HG03354 (cell line): ENCODE data around the gene NCS1.

Experiments used
- ATAC-seq: cut with Tn5 transposase; IDR thresholded peaks from one replicate; pipeline ENCODE4 v1.9.1; 2021; ENCODE audit warnings: mild to moderate bottlenecking; ENCODE audit not compliant: unreplicated experiment, poor library complexity, severe bottlenecking

Gene NCS1

DNA sequence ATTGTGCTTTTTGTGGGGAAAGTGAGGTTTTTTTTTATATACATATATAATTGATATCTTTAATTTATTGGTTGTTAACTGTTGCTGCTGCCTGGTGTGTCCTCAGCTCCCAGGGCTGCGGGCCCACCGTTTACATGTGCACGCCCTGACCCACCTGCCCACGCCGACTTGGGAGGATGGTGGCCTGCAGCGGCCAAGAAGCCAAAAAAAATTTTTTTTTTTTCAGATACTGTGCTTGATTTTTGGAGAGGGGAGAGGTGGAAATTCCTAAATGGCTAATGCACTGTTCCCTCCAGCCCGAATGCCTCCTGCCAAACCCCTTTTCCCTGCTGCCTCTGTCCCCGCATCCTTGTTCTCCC is 61.4 kb downstream of the NCS1 start:
- no peak for ATAC-seq

DNA sequence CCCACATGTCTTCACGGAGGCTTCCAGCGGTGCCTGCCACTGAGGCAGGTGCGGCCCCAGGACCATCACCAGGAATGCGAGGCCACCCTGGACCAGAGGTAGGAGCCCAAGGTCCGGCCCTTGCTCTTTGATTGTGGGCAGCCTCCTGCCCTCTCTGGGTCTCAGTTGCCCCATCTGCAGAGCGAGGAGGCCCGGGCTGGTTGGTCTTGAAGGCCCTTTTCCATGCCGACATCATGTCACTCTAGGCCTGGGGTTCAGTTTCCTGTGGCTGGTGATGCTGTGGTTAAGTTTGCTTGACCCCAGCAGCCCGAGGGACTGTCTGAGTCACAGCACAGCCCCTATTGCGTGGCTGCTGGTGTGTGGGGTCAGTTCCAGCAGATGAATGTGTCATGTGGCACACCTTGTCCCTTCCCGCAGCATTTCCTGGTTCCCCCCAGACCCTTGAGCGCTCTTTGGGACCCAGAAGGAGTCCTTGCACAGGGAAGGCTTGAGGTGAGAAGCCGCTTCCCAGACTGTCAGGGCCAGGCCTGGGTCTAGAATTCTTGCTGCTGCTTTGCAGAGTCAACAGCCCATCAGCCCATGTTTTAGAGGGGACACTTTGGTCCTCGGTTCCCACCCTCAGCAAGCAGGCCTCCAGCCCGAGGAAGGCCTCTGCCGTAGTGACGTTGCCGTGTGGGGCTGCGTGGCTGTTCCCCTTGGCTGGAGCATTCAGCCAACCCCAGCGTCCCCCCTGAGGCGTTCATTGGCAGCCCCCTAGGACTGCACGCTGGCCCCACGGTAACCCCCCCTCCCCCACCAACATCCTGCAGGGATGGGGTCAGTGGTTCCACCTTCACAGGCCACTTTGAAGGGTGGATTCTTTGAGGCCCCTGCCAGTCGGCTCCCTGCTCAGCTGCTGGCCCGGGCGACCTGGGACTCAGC is 62.4 kb downstream of the NCS1 start:
- ATAC-seq = no peak

GRCh38 chr9:130235558-130236435 is 63.6 kb downstream of the NCS1 start:
- ATAC-seq = no peak

DNA sequence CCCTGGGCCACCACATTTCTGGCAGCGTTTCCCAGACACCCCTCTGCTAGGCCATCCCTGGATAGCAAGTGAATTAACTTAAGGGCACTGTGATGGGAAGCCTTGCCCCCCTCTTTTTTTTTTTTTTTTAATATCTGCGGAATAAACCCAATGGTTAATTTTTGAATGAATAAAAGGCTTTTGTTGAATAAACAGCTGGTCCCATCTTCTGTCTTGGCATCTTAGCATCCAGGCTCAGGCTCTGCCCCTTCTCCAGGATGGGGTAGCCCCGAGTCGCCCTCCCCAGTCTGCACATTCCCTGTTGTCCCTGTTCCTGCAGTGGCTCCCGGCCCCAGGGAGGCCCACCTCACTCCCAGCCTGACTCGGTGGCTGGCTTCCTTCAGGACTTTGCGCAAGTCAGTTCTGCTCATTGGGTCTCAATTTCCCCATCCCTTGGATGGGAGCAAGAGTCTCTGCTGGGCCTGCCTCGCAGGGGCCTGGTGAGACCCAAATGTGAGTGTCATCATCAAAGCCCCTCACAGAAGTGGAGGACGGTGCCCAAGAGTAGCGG is 64.3 kb downstream of the NCS1 start:
- ATAC-seq = no peak

GRCh38 chr9:130237076-130237475 is 64.9 kb downstream of the NCS1 start:
- ATAC-seq = no peak

GRCh38 chr9:130237763-130238524 is 65.7 kb downstream of the NCS1 start:
- no peak for ATAC-seq

GRCh38 chr9:130239363-130239695 is 67.1 kb downstream of the NCS1 start:
- ATAC-seq = peak; percentile 7

GRCh38 chr9:130239741-130240241 is 67.6 kb downstream of the NCS1 start:
- ATAC-seq = peak; percentile 51

DNA sequence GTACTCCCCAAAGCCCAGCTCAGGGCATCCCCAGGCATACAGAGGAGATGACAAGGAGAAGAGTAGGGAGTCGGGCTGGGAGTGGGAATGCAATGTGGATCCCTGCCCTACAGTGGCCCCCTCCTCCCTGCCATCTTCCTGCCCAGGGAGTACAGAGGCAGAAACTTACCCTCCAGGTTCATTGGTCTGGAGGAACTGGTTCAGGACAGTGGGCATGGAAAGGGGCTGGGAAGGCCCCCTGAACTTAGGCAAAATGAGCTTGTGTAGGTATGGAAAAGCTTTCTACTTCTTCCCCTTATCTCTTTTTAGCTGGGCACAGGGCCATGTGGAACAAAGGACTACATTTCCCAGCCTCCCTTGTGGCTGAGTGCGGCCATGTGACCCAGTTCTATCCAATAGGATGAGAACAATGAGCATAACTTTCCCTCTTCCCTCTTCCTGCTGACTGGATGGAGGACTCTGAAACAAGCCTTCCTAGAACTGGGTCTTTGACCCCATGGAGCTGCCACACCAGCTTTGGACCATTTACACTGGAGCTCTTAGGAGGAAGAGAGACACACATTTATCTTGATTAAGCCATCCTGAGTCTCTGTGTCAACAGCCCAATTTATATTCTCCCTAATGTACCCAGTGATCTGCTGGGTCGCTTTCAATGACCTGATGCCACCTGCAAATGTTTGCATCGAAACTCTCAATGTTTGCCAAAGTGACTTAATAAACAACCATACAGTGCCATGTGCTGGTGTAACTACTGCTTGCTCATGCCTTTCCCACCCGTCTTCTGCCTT is 68.4 kb downstream of the NCS1 start:
- no peak for ATAC-seq

DNA sequence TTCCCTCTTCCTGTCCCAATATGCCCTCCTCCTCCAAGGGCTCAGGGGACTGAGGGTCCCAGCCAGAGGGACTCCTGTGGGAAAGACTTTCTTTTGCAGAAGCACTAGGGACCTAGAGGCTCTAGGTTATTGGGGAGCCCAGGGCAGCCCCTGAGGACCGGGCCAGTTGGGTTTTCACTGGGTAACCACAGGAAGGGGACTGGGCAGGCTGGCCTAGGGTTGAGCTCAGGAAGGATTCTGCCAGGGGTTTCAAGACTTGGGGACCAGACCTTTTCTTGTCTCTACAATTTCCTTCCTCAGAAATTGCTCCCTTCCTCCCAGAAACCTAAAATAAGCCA is 69.0 kb downstream of the NCS1 start:
- ATAC-seq = no peak

DNA sequence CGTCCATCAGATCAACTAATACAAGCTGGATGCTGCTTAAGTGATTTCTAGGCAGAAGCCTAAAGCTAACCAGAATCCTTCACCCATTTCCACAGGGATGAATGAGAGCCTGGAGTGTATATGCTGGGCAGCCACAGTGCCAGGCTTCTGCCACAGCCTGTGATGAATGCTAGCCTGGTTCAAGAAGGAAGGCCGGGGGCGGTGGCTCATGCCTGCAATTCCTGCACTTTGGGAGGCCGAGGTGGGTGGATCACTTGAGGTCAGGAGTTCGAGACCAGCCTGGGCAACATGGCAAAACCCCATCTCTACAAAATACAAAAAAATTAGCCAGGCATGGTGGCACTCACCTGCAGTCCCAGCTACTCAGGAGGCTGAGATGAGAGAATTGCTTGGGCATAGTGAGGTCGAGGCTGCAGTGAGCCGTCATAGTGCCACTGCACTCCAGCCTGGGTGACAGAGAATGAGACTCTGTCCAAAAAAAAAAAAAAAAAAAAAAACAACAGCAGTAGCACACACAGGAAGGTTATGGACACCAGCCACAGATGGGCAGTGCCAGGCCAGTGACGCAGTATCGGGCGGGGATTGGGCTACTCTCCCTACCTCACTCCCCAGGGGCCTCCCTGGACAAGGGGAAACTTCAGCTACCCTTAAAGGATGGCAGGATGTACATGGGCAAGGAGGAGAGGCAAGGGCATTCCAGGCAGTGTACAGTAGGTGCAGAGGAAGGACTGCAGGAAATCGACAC is 70.2 kb downstream of the NCS1 start:
- ATAC-seq = peak; percentile 8

DNA sequence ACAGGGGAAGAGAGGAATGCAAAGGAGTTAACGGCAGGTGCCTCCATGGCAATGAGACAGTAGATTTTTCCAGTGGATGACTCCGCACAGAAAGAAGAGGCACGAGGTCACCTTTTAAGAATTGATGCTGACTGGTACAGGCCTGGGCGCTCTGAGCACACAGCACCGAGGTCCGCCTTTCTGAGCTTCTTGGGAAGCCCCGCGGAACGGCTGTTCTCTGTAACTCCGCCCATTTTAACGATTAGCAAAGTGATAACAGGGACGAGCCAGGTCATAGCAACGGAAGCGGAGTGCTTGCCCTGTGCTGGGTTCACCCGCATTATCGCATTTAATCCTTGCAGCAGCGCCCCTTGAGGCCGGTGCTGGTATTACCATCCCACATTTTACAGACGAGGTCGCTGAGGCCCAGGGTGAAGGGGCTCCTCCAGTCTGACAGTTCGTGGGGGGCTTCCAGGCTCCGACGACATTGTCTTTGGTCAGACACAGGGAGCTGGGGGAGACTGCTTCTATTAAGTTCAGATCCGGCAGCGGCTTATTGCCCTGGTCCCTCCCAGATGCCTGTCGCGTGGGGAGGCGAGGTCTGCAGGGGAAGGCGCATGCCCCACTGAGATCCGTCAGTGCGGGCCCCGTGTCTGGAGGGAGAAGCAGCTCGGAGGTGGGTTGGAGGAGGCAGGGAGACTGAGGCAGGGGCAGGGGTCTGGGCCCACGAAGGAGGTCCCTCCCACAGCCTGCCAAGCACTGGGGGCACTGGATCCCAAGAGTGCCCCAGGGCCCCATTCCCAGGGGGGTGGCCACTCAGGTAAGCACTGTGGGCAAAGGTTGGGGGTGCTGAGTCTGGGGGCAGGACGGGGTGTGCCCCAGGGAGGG is 71.0 kb downstream of the NCS1 start:
- ATAC-seq = peak; percentile 60

- no peak for ATAC-seq
These were observed 71.6 kb downstream of the NCS1 start for GRCh38 chr9:130243882-130244170.

GRCh38 chr9:130244548-130245165 is 72.5 kb downstream of the NCS1 start:
- ATAC-seq = no peak

DNA sequence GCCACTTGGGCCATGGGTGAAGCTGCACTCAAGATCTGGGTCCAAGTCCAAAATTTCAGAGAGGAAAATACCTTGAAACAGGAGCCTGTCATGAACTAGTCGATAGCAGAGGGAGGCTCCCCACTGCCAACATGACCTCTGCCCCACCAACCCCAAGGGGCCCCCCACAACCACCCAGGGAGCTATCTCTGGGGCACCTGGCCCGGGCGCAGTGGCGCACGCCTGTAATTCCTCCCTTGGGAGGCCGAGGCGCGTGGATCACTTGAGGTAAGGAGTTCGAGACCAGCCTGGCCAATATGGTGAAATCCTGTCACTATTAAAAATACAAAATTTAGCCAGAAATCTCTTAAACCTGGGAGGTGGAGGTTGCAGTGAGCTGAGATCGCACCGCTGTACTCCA is 73.3 kb downstream of the NCS1 start:
- ATAC-seq = no peak

DNA sequence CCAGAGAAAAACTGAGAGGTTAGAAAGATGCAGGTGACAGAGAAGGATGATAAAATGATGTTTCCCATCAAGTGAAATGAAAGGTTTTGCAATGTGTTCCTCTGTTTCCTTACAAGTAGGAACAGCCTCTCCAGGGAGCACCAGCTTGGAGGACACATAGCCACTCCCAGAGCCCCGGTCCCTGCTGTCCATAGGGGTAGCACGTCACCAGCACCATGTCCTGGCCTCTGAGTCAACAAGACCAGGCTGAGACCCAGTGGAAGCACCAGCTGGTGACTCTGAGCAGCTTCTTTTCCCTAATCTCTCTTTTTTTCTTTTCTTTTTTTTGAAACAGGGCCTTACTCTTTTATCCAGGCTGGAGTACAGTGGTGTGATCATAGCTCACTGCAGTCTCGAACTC is 73.9 kb downstream of the NCS1 start:
- ATAC-seq = no peak
